Calu3 (cell line): ENCODE results near the gene PHEX. TPM values are rescaled to one million over a fixed set of nuclear protein-coding genes. Genes with fewer than 3 reads are reported as not detected.

Experiments used
- BruUV-seq: library from RNA; stranded (reverse); fragments of 400-500 nt; replicated peaks from 2 replicates; lab custom pipeline; 2021; lab: Mats Ljungman, UMichigan
- CTCF ChIA-PET: fragments of 300-600 bp; sonication (Branson Sonifier 250); formaldehyde crosslinking; loops from one replicate; lab custom pipeline; 2022; ENCODE audit warnings: antibody characterized with exemption; lab: Charles Lee
- DNase-seq: peaks from one replicate; pipeline ENCODE4 v3.0.0; 2022
- H3K27ac Mint-ChIP-seq: one replicate; pipeline ENCODE4 v1.8.0; 2022; ENCODE audit warnings: mixed read lengths; ENCODE audit not compliant: unreplicated experiment
- H3K27me3 Mint-ChIP-seq: one replicate; pipeline ENCODE4 v1.8.0; 2022; ENCODE audit warnings: mixed read lengths; ENCODE audit not compliant: unreplicated experiment
- H3K36me3 Mint-ChIP-seq: one replicate; pipeline ENCODE4 v1.8.0; 2022; ENCODE audit warnings: mild to moderate bottlenecking, moderate library complexity, mixed read lengths; ENCODE audit not compliant: insufficient read depth, unreplicated experiment
- H3K4me1 Mint-ChIP-seq: one replicate; pipeline ENCODE4 v1.8.0; 2022; ENCODE audit warnings: mild to moderate bottlenecking, low read depth, mixed read lengths; ENCODE audit not compliant: unreplicated experiment
- H3K4me3 Mint-ChIP-seq: one replicate; pipeline ENCODE4 v1.8.0; 2022; ENCODE audit warnings: mild to moderate bottlenecking, low read depth, moderate library complexity, mixed read lengths; ENCODE audit not compliant: unreplicated experiment
- H3K9me3 Mint-ChIP-seq: one replicate; pipeline ENCODE4 v1.8.0; 2022; ENCODE audit warnings: low read depth, mixed read lengths; ENCODE audit not compliant: unreplicated experiment
- CTCF ChIP-seq: fragments of 200-600 bp; IDR thresholded peaks from one replicate; pipeline ENCODE4 v1.8.0; 2022; ENCODE audit warnings: antibody characterized with exemption; ENCODE audit not compliant: unreplicated experiment
- intact Hi-C: fragments of 100-400 bp; cut with micrococcal nuclease; formaldehyde crosslinking; loops from one replicate; pipeline ENCODE4 v1.10.0; 2022; ENCODE audit not compliant: unreplicated experiment
- total RNA-seq: library from RNA; stranded (reverse); gene quantifications from 2 replicates; pipeline ENCODE4 v1.2.3, GENCODE V29; 2022

Gene PHEX
- total RNA-seq, 1 experiment from 2014 or later = 0.57 TPM

GRCh38 chrX:22155126-22155525 is 123.0 kb downstream of the PHEX start:
- Mint-ChIP-seq H3K27ac (no peak overlapping the region), H3K4me3 (no peak overlapping the region), H3K4me1 (no peaks in the 10 kb centered on the region), H3K36me3 (no peaks in the 10 kb centered on the region), H3K9me3 (no peaks in the 10 kb centered on the region), H3K27me3 (no peaks in the 10 kb centered on the region)
- DNase-seq = no peak
- no TSS peak for BruUV-seq
- TF ChIP-seq CTCF = no peak
- CTCF ChIA-PET = interaction anchor here (0.6 kb wide), 1 partner anchor 183 kb away, joined by 3 read pairs; no protein-coding TSS in a partner anchor
- intact Hi-C loops = no loop called here

GRCh38 chrX:22159071-22159470 is 126.9 kb downstream of the PHEX start:
- intact Hi-C loops = no loop called here
- CTCF ChIA-PET = interaction anchor here (0.6 kb wide), 1 partner anchor 26 kb away, joined by 3 read pairs; no protein-coding TSS in a partner anchor
- H3K9me3 Mint-ChIP-seq = no peaks in the 10 kb centered on the region
- H3K36me3 Mint-ChIP-seq = no peaks in the 10 kb centered on the region
- no peaks in the 10 kb centered on the region for H3K27me3 Mint-ChIP-seq
- no TSS peak for BruUV-seq
- H3K4me3 Mint-ChIP-seq = no peak overlapping the region
- TF ChIP-seq CTCF = no peak
- DNase-seq = no peak
- H3K4me1 Mint-ChIP-seq = no peaks in the 10 kb centered on the region
- no peak overlapping the region for H3K27ac Mint-ChIP-seq

DNA sequence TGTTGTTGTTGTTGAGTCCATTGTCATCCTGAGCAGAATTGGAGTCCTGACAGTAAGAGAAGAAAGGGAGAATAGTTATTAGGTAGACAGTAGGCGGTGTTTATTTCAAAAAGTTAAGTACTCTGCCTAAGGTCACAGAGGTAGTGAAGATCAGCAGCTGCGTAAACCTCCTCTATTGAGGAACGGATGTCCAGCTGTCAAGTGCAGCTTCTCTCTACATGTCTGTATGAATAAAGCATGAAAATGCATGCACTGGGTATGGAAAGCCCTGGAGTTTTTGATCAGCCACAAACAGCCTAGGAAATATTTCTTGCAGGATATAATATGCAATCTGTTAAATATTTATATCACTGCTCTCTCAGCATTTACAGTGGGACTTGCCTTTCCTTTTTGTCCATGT is 131.2 kb downstream of the PHEX start:
- no peak for DNase-seq
- intact Hi-C loops = no loop called here
- Mint-ChIP-seq H3K27ac (no peak overlapping the region), H3K9me3 (no peaks in the 10 kb centered on the region), H3K4me1 (peaks cover 8% of the 10 kb centered on the region), H3K4me3 (no peak overlapping the region), H3K27me3 (no peaks in the 10 kb centered on the region), H3K36me3 (no peaks in the 10 kb centered on the region)
- TF ChIP-seq CTCF = no peak
- BruUV-seq = no TSS peak
- CTCF ChIA-PET = no interaction called here

- Mint-ChIP-seq H3K4me3 (no peak overlapping the region), H3K27me3 (no peaks in the 10 kb centered on the region), H3K9me3 (no peaks in the 10 kb centered on the region), H3K4me1 (peaks cover 8% of the 10 kb centered on the region), H3K36me3 (no peaks in the 10 kb centered on the region), H3K27ac (no peak overlapping the region)
- TF ChIP-seq CTCF = no peak
- no TSS peak for BruUV-seq
- CTCF ChIA-PET = no interaction called here
- DNase-seq = no peak
- intact Hi-C loops = no loop called here
These were observed 132.8 kb downstream of the PHEX start for GRCh38 chrX:22164770-22165388.
